B cell (primary cell): ENCODE results near the gene M1AP.

Experiments used
- CTCF ChIP-seq: fragments of 200-600 bp; IDR thresholded peaks from one replicate; pipeline ENCODE4 v1.8.0; 2022; ENCODE audit warnings: antibody characterized with exemption, mild to moderate bottlenecking
- EZH2 ChIP-seq: IDR thresholded peaks from 2 replicates; pipeline ENCODE4 v1.6.1; 2012; ENCODE audit warnings: borderline replicate concordance, low read depth, mild to moderate bottlenecking, moderate library complexity, low read length; ENCODE audit not compliant: insufficient read depth, poor library complexity, severe bottlenecking

GRCh38 chr2:74603282-74604000 is 44.7 kb downstream of the M1AP start:
- TF ChIP-seq CTCF (no peak), EZH2 (no peak)
